Suprapubic skin (tissue), 3 donors: ENCODE measurements around the gene RAB32.

Experiments used
- CTCF ChIP-seq, 2 donors: fragments of 200-600 bp in 1 of 2; fragments of 450-650 bp in 1 of 2; sonication (generic) in 1 of 2; IDR thresholded peaks; one replicate each; pipeline ENCODE4 v1.5.1; 2016 to 2019; ENCODE audit warnings: antibody characterized with exemption in 2 of 2, mild to moderate bottlenecking in 1 of 2, moderate library complexity in 1 of 2
- POLR2A ChIP-seq, 2 donors: fragments of 450-650 bp; IDR thresholded peaks; one replicate each; pipeline ENCODE4 v1.6.1; 2017; ENCODE audit warnings: antibody characterized with exemption in 2 of 2, mild to moderate bottlenecking in 2 of 2, moderate library complexity in 2 of 2

GRCh38 chr6:146587459-146587858, 43.8 kb downstream of the RAB32 start:
- TF ChIP-seq CTCF (IDR thresholded peaks at IDR 0.05) (no peak), POLR2A (IDR thresholded peaks at IDR 0.05) (no peak)
